HG03378 (cell line): ENCODE results near the gene IP6K3.

Experiments
- ATAC-seq: cut with Tn5 transposase; IDR thresholded peaks from one replicate; pipeline ENCODE4 v1.9.1; 2021; ENCODE audit warnings: mild to moderate bottlenecking, moderate library complexity; ENCODE audit not compliant: unreplicated experiment

Gene IP6K3

GRCh38 chr6:33725891-33726673, 20.6 kb downstream of the IP6K3 start:
- ATAC-seq, result no peak

GRCh38 chr6:33725222-33725621, 21.5 kb downstream of the IP6K3 start:
- no peak for ATAC-seq

- ATAC-seq, result no peak
Observed at GRCh38 chr6:33724102-33725023, 22.3 kb downstream of the IP6K3 start.

GRCh38 chr6:33723371-33724085, 23.2 kb downstream of the IP6K3 start:
- no peak for ATAC-seq

DNA sequence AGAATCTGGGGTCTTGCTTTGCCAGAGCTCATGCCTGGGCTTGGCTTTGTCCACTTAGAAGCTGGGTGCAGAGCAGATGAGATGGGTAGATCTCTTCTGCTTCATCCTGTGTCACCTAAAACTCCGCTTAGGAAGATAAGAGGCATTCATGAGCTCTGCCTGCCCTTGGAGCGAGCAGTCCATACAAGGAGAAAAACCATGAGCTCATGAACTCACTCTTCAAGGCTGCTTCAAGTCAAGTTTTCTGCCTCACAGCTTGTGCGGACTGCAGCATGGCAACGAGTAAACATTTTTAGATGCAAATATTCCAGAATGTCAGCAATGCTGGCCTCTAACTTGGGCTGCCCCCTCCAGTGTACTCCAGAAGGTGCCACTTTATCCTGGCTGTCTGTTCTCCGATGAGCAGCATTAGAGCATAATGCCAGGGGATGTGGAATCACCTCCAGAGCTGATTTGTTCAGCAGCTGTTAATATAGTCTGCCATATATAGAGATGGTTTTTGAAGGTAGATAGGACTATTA, 24.5 kb downstream of the IP6K3 start:
- ATAC-seq, result no peak

- ATAC-seq, result no peak
Observed at GRCh38 chr6:33721508-33721907, 25.2 kb downstream of the IP6K3 start.

GRCh38 chr6:33720998-33721397, 25.7 kb downstream of the IP6K3 start:
- ATAC-seq, result no peak

- no peak for ATAC-seq
Observed at GRCh38 chr6:33719326-33719987, 27.2 kb downstream of the IP6K3 start.

DNA sequence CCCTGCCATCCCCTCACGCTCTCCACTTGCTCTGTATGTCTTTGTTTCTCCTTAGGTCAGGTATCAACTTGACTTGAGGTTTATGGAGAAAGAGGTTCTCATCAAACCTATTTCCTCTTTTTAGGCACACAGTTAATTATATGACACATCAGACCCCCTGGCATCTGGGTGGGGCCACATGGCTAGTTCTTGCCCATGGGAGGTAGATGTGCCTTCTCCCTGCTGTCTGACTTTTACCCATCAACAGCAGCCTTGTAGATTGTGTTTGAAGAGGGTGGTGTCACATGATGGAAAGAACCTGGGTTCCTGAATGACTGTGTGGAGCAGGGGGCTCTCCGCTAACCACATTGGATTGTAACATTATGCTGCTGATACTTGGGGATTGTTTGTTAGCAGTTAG, 28.0 kb downstream of the IP6K3 start:
- no peak for ATAC-seq

DNA sequence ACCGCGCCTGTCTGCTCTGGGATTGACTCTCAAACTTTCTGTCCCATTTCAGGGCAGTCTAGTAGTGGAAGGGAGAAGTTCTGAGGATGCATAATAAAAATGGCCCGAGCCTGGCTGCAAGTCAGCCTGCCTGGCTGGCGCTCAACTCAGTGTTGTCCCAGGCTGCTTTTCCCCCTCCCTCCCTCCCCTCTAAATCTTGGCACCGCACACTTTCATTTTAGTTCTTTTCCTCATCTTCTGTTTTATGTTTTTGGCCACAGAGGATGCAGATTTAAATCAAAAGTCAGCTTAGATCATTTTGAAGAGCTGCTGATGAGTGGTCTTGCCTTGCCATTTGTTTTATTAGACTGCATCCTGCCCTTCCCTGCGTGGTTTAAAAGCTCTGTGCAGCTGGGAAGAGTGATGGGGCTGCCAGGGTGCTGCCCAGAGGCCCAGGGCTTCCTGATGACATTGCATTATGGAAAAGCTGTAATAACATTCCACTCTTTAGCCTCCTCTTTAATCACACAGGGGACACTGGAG, 28.7 kb downstream of the IP6K3 start:
- ATAC-seq, result no peak

DNA sequence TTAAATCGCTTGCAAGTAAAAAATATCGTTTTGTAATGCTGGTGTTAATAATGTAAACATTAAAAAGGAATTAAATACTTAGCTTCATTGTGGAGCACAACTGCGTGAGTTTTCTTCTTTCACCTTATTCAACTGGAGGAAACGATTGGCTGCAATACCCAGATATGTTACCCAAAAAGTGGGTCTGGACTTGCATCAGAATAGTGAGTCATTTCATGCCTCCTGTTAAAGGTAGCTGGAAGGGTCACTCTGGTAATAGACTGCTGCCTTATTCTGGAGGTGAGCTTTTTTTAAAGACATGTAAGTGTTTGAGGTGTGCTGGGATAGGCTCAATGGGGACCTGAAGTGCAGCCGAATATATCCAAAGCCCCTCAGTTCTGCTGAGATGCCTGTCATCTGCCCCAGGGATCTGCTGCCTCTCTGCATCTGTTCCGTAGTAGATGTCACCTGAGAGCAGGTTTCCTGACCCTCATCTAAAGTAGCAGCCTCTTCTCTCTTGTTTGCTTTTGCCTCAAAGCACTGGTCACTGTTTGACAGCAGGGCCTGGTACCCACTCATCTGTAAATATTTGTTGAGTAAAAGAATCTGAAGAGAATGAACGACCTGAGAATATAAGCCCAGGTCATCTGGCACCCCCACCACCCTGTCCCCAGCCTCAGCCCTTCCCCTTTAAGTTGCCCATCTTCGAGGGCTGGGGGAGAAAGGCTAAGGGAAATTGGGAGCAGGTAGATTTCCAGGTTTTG, 29.6 kb downstream of the IP6K3 start:
- no peak for ATAC-seq

DNA sequence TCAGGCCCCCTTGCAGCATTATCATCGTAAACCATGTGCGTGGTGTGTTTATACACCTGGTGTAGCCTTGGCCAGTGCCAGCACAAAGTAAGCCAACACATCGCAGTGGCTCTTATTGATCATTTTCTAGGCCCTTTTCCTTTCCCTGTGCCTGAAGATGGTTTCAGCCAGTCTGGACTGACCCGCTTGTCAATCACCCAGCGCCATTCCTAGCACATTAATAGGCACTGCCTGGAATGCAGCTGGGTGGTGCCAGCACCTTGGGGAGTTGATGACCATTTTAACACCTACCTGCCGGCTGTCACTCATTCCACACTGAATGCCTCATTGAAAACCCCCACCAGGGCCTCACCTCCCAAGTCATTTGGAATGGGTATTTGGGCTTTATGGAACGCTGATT, 30.3 kb downstream of the IP6K3 start:
- no peak for ATAC-seq

GRCh38 chr6:33714385-33715040, 32.2 kb downstream of the IP6K3 start:
- no peak for ATAC-seq

DNA sequence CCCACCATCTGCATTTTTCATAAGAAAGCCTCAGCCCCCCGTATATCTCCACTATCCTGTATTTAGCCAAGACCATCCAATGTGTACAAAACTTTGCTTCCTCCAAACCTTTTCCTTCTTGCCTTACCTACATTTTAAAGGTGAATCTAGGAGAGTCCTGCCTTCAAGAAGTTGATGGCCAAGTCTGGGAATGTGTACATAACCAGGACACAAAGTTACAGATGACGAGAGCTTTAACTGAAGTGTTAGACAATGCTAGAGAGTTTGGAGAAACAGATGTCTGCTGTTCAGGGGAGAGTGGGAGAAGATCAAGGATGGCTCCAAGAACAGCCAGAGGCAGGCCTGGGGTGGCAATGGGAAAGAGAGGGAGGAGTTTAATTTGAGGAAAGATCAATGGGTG, 32.9 kb downstream of the IP6K3 start:
- no peak for ATAC-seq

DNA sequence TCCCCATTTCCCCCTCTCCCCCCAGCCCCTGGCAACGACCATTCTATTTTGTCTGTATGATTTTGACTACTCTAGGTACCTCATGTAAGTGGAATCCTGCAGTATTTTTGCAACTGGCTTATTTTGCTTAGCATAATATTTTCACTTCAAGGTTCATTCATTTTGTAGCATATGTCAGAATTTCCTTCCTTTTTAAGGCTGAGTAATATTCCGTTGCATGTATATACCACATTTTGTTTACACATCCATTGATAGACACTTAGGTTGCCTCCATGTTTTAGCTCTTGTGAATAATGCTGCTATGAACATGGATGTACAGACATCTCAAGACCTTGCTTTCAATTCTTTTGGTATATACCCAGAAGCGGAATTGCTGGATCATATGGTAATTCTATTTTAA, 33.8 kb downstream of the IP6K3 start:
- no peak for ATAC-seq

DNA sequence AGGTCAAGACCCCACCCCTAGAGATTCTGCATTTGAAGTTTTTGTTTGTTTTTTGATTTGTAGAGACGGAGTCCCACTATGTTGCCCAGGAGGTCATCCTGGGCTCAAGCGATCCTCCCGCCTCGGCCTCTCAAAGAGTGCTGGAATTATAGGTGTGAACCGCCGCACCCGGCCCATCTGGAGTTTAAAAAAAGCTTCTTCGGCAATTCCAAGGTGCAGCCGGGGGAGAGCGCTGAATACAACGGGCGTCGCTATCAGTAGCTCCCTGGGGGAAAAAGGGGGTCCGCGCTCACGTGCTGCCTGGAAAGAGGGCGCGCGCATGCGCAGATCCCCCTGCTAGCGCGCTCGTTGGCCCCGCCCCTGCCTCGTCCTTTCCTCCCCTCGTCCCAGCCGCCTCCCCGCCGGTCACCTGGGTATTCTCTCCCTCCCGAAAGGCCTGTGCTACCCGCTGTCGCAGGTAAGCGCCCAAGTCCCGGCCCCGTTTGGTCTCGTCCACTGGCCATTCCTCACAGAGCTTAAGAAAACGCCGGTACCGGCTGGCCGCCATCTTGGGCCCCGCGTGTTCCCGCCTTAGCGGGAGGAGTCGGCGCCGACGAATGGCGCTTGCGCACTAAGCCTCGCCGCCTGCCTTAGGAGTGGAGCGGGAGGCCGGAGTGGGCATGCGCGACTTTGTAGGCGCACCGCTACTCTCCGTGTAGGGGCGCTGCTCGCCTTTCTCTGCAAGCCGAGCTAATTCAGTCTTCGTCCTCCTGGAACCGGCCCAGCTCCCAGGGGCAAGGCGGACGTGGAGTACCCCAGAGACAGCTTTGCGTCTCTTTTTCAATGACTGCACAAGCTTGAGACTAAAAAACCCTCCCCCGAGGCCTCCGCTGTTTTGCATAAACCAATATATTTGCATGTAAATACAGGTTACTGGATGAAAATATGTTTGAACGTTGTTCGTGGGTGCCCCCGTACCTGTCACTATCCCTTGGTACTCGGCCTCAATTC, 35.3 kb downstream of the IP6K3 start, which contains the start of gene UQCC2:
Gene UQCC2, minus strand, starts transcription at position 561 of the 990 bp plus-strand sequence. Its CDS starts 14 bp downstream, at position 547.
- ATAC-seq, result peak; percentile 50

GRCh38 chr6:33710296-33711121, 36.2 kb downstream of the IP6K3 start:
- no peak for ATAC-seq
